Brain pericyte (primary cell): Measurements from ENCODE around the gene CCDC51.
"Not testable (repeated sequence)": the region's sequence is repeated elsewhere in the genome, so short reads cannot be mapped to it uniquely, and the experiment has no call there.

Experiments
- DNase-seq: peaks from one replicate; pipeline ENCODE4 v3.0.0-alpha.2; 2012; ENCODE audit warnings: low read depth, low spot score

Gene CCDC51

GRCh38 chr3:48466386-48467109 is 26.6 kb upstream of the CCDC51 start:
- no peak for DNase-seq

GRCh38 chr3:48465531-48466378 is 25.8 kb upstream of the CCDC51 start:
- peak; percentile 96 for DNase-seq

GRCh38 chr3:48465237-48465530 is 25.3 kb upstream of the CCDC51 start:
- DNase-seq, result no peak

DNA sequence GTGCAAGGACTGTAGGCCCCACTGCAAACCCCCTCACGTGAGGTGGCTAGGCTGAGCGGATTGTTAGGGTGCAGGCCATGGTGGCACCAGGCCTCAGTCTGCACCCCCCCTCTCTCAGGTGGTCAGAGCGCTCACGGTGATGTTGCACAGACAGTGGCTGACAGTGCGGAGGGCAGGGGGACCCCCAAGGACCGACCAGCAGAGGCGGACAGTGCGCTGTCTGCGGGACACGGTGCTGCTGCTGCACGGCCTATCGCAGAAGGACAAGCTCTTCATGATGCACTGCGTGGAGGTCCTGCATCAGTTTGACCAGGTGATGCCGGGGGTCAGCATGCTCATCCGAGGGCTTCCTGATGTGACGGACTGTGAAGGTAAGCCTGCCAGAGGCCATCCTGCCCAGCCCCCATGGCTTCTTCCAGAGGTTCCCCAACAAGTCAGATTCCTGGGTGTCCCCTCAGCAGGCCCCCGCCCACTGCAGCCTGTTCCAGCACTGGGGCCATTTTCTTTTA is 24.8 kb upstream of the CCDC51 start:
- no peak for DNase-seq

DNA sequence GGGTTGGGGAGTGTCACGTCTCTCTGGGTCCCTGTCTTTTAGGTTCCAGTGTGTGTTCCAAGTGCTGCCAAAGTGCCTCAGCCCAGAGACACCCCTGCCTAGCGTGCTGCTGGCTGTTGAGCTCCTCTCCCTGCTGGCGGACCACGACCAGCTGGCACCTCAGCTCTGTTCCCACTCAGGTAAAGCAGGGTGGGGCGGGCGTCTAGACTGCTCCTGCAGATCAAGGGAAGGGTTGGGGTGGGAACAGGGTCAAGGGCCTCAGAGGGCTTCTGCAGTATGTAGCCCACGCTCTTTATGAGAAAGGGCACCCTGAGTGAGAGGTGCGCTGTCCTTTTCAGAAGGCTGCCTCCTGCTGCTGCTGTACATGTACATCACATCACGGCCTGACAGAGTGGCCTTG is 23.8 kb upstream of the CCDC51 start:
- no peak for DNase-seq

DNA sequence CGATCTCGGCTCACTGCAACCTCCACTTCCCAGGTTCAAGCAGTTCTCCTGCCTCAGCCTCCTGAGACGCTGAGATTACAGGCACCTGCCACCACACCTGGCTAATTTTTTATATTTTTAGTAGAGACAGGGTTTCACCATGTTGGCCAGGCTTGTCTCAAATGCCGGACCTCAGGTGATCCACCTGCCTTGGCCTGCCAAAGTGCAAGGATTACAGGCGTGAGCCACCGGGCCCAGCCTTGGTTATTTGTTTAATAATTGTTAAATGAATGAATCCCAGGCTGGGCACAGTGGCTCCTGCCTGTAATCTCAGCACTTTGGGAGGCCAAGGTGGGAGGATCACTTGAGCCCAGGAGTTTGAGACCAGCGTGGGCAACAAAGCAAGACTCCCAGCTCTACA is 21.8 kb upstream of the CCDC51 start:
- not testable (repeated sequence) for DNase-seq

GRCh38 chr3:48460517-48460902 is 20.6 kb upstream of the CCDC51 start:
- no peak for DNase-seq

DNA sequence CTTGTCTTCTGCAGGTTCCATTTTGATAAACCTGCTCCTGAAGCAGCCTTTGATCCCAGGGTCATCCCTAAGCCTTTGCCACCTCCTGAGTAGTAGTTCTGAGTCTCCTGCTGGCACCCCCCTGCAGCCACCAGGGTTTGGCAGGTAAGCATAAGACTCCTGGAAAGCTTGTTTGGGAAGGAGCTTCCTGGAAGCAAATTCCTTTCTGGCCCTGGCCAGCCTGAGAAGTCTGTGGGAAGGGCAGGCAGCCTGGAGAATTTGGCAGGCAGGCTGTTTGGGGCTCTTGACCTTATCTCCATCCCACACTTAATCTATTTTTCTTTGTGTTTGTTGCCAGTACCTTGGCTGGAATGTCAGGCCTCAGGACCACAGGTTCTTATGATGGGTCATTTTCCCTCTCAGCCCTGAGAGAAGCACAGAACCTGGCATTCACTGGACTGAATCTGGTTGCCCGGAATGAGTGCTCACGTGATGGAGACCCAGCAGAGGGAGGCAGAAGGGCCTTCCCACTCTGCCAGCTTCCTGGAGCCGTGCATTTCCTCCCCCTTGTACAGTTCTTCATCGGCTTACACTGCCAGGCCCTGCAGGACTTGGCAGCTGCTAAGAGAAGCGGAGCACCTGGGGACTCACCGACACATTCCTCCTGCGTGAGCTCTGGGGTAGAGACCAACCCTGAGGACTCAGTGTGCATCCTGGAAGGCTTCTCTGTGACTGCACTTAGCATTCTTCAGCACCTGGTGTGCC is 20.0 kb upstream of the CCDC51 start:
- no peak for DNase-seq

DNA sequence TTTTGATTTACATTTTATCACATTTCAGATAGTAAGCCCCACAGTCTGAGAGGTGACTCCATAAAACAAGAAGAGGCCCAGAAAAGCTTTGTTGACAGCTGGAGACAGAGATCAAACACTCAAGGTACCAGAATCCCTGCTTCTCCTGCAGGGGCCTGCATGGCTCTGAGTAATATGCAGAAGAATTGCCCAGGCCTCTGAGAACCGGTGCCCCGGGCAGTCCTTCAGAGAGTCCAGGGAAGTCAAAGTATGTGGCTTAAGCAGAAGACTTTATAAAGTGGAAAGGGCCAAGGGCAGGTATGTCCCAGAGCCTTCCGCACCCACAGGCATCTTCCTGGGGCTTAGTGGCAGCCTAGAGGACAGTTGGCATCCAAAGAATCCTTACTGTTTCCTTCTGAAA is 19.4 kb upstream of the CCDC51 start:
- no peak for DNase-seq

DNA sequence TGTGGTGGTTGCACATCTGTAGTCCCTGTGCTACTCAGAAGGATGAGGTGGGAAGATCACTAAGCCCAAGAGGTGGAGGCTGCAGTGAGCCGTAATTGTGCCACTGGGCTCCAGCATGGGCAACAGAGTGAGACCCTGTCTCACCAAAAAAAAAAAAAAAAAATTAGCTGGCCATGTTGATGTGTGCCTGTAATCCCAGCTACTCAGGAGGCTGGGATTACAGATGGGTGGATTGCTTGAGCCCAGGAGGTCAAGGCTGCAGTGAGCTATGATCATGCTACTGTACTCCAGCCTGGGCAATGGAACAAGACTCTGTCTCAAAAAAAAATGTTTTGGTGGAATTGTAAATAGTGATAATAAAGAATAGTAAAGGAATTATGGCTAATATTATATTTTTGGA is 16.5 kb upstream of the CCDC51 start:
- DNase-seq, result no peak

GRCh38 chr3:48451270-48451669 is 11.4 kb upstream of the CCDC51 start:
- no peak for DNase-seq

- DNase-seq, result peak; percentile 54
Observed at GRCh38 chr3:48446425-48447193, 6.7 kb upstream of the CCDC51 start, which contains the start of gene ATRIP. ATRIP (plus strand) TSS chr3:48446737; CDS start chr3:48446846, 109 bp downstream.

DNA sequence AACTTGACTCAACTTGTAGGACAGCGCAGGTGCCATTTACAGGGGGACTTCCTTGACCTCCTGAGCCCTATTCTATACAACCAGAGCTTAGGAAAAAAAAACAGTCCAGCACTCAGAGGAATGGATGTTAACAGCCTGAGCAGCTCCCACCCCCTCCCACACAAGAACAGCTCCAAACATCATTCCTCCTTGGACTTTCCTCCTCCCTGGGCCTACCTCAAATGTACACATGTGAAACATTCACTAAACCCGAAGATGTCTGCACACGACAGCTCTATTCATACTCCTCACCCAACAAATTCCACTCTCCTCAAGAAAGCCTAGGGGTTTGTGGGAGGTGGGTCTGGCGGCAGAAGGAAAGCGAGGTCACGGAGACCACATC is 6.1 kb upstream of the CCDC51 start:
- DNase-seq, result no peak

GRCh38 chr3:48445277-48445882 is 5.5 kb upstream of the CCDC51 start:
- DNase-seq, result no peak

DNA sequence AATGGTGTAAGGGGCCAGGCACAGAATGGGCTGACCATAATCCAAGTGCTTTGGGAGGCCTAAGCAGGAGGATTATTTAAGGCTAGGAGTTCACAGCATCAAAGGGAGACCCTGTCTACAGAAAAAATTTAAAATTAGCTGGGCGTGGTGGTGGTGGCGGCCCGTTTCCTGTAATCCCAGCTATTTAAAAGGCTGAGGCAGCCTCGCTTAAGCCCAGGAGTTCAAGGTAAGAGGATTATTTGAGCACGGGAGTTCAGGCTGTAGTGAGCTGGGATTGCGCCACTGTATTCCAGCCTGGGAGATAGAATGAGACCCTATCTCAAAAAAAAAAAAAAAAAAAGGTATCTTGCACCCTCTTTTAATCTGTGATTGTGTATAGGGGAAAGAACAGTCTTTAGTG is 2.0 kb upstream of the CCDC51 start:
- no peak for DNase-seq

GRCh38 chr3:48440590-48440958 is 655 bp upstream of the CCDC51 start:
- DNase-seq, result no peak

GRCh38 chr3:48437812-48438211 is 2.1 kb downstream of the CCDC51 start:
- DNase-seq, result no peak

DNA sequence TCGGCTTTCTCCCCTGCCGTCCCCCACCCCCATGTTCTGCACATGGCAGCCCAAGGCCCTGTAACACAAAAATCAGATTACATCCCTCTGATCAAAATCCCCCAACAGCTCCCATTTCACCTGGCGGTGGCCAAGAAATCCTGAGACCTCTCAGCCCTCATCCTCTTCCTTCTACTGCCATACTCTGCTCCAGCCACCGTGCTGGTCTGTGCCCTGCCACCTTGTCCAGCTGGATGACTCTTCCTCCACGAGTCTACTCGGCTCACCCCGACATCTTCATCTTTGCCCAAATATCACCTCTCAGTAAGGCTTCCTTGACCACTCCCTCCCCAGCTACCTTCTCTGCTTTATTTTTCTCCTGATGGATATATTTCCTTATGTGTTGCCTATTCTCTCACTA is 3.1 kb downstream of the CCDC51 start:
- DNase-seq, result no peak

GRCh38 chr3:48436477-48436787 is 3.5 kb downstream of the CCDC51 start:
- no peak for DNase-seq

GRCh38 chr3:48435774-48436476 is 4.0 kb downstream of the CCDC51 start:
- DNase-seq, result peak; percentile 45

GRCh38 chr3:48435223-48435595 is 4.7 kb downstream of the CCDC51 start:
- no peak for DNase-seq
